Measurements from ENCODE around the gene EGR4. TPM values are rescaled to one million over a fixed set of nuclear protein-coding genes. Genes with fewer than 3 reads are reported as not detected.

The EGR4 gene
- total RNA-seq, 1 donor from 2014 or later: not detected

- Histone ChIP-seq H3K4me3 (no peak overlapping the region), H3K27me3 (no peaks in the 10 kb centered on the region), H3K36me3 (no peaks in the 10 kb centered on the region), H3K27ac (no peak overlapping the region), H3K9me3 (no peaks in the 10 kb centered on the region), H3K4me1 (no peaks in the 10 kb centered on the region)
- no peak for DNase-seq (ENCODE audit: extremely low spot score in 2 of 2)
- TF ChIP-seq POLR2A (IDR thresholded peaks at IDR 0.05) (no peak), POLR2AphosphoS5 (IDR thresholded peaks at IDR 0.05; ENCODE audit: insufficient read depth in 1 of 2, low read depth in 1 of 2) (no peak)
- TF ChIP-seq, protein P1, sequence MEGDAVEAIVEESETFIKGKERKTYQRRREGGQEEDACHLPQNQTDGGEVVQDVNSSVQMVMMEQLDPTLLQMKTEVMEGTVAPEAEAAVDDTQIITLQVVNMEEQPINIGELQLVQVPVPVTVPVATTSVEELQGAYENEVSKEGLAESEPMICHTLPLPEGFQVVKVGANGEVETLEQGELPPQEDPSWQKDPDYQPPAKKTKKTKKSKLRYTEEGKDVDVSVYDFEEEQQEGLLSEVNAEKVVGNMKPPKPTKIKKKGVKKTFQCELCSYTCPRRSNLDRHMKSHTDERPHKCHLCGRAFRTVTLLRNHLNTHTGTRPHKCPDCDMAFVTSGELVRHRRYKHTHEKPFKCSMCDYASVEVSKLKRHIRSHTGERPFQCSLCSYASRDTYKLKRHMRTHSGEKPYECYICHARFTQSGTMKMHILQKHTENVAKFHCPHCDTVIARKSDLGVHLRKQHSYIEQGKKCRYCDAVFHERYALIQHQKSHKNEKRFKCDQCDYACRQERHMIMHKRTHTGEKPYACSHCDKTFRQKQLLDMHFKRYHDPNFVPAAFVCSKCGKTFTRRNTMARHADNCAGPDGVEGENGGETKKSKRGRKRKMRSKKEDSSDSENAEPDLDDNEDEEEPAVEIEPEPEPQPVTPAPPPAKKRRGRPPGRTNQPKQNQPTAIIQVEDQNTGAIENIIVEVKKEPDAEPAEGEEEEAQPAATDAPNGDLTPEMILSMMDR (IDR thresholded peaks at IDR 0.05): no peak
- intact Hi-C loops (cut with DNase I): no loop called here
Measured at GRCh38 chr2:73334045-73334444, 40.7 kb upstream of the EGR4 start.

DNA sequence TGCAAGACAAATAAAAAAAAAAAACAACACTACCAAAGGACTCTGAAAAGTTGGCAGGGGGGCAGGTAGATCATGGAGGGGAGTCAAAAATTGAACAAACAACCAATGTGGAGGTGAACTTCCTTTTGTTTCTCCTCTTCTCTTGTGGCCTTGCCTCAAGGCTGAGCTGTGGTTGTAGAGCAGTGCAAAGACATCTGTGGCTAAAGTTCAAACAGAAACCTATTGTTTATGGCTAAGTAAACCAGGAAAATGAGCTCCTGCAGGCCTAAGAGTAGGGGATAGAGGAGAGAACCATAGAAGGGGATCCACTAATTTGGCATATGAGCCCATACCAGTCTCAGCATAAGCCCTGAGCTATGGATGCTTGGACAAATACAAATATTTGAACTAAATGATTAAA lies 40.2 kb upstream of the EGR4 start:
- no peaks in the 10 kb centered on the region for H3K9me3 ChIP-seq
- DNase-seq (ENCODE audit: extremely low spot score in 2 of 2): no peak
- no peaks in the 10 kb centered on the region for H3K36me3 ChIP-seq
- no peaks in the 10 kb centered on the region for H3K27me3 ChIP-seq
- H3K4me3 ChIP-seq: no peak overlapping the region
- H3K27ac ChIP-seq: no peak overlapping the region
- H3K4me1 ChIP-seq: no peaks in the 10 kb centered on the region
- TF ChIP-seq, protein P1 (IDR thresholded peaks at IDR 0.05): no peak
- no peak for TF ChIP-seq POLR2AphosphoS5 (IDR thresholded peaks at IDR 0.05; ENCODE audit: insufficient read depth in 1 of 2, low read depth in 1 of 2)
- TF ChIP-seq POLR2A (IDR thresholded peaks at IDR 0.05): no peak
- intact Hi-C loops (cut with DNase I): no loop called here

GRCh38 chr2:73324126-73324725 lies 30.9 kb upstream of the EGR4 start:
- TF ChIP-seq POLR2AphosphoS5 (IDR thresholded peaks at IDR 0.05; ENCODE audit: insufficient read depth in 1 of 2, low read depth in 1 of 2) (no peak), POLR2A (IDR thresholded peaks at IDR 0.05) (no peak)
- TF ChIP-seq, protein P1 (IDR thresholded peaks at IDR 0.05): no peak
- no peaks in the 10 kb centered on the region for H3K9me3 ChIP-seq
- no peaks in the 10 kb centered on the region for H3K36me3 ChIP-seq
- H3K4me3 ChIP-seq: no peak overlapping the region
- no peak for DNase-seq (ENCODE audit: extremely low spot score in 2 of 2)
- no peaks in the 10 kb centered on the region for H3K4me1 ChIP-seq
- no peak overlapping the region for H3K27ac ChIP-seq
- H3K27me3 ChIP-seq: no peaks in the 10 kb centered on the region
- intact Hi-C loops (cut with DNase I): no loop called here

DNA sequence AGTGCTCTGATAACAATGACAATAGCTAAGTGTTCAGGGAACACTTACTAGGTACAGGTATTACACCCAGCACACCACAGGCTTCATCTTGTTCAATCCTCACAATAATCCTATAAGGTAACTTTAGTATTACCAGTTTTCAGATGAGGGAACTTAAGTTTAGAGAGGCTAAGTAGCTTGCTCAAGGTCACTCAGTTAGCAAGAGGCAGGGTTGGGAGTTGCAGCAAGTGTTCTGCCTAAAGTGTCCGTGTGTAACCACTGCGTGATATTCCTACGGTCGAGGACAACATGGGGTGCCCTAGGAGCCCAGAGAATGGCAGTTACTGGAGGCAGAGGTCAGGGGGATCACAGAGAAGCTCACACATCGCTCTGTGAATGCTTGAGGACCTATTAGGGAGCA lies 30.2 kb upstream of the EGR4 start:
- H3K4me1 ChIP-seq: no peaks in the 10 kb centered on the region
- H3K9me3 ChIP-seq: no peaks in the 10 kb centered on the region
- H3K27ac ChIP-seq: no peak overlapping the region
- H3K27me3 ChIP-seq: no peaks in the 10 kb centered on the region
- TF ChIP-seq, protein P1 (IDR thresholded peaks at IDR 0.05): no peak
- TF ChIP-seq POLR2A (IDR thresholded peaks at IDR 0.05): no peak
- TF ChIP-seq POLR2AphosphoS5 (IDR thresholded peaks at IDR 0.05; ENCODE audit: insufficient read depth in 1 of 2, low read depth in 1 of 2): no peak
- no peak overlapping the region for H3K4me3 ChIP-seq
- no peak for DNase-seq (ENCODE audit: extremely low spot score in 2 of 2)
- intact Hi-C loops (cut with DNase I): no loop called here
- H3K36me3 ChIP-seq: no peaks in the 10 kb centered on the region

DNA sequence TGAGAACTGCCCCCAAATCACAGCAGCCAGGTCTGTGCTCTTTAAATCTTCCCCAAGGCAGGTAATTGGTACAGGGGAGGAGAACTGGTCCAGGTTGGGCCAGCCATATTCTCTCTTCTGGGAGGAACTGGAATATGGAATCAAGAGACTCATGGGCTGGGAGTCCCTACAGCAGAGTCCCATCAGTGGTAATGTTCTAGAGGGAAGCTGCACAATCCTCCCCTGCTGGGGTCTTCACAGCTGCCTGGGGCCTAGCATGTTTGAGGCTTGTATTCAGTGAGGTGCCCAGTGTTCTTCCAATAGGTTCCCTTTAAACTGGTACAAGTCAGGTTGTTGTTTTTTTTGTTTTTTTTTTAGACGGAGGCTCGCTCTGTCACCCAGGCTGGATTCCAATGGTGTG lies 21.1 kb upstream of the EGR4 start:
- TF ChIP-seq, protein P1 (IDR thresholded peaks at IDR 0.05): no peak
- TF ChIP-seq POLR2AphosphoS5 (IDR thresholded peaks at IDR 0.05; ENCODE audit: insufficient read depth in 1 of 2, low read depth in 1 of 2) (no peak), POLR2A (IDR thresholded peaks at IDR 0.05) (no peak)
- no peaks in the 10 kb centered on the region for H3K4me1 ChIP-seq
- no peak overlapping the region for H3K27ac ChIP-seq
- H3K27me3 ChIP-seq: no peaks in the 10 kb centered on the region
- no peak overlapping the region for H3K4me3 ChIP-seq
- no peaks in the 10 kb centered on the region for H3K36me3 ChIP-seq
- no peak for DNase-seq (ENCODE audit: extremely low spot score in 2 of 2)
- H3K9me3 ChIP-seq: no peaks in the 10 kb centered on the region
- intact Hi-C loops (cut with DNase I): loop anchor here (10.0 kb wide), 1 partner anchor 1250 kb away; no protein-coding TSS in a partner anchor
